Sigmoid colon (tissue), 7 donors: ENCODE measurements around the gene FEZ2. TPM values are rescaled to one million over a fixed set of nuclear protein-coding genes. Genes with fewer than 3 reads are reported as not detected.

Experiments used
- DNase-seq: peaks from one replicate; pipeline ENCODE4 v3.0.0-alpha.2; 2019
- H3K27ac ChIP-seq, 4 donors: fragments of 200-600 bp; sonication (generic); one replicate each; pipeline ENCODE4 v1.5.1; 2016 to 2019; ENCODE audit warnings: mild to moderate bottlenecking in 1 of 4
- H3K27me3 ChIP-seq, 3 donors: fragments of 200-600 bp; sonication (generic); one replicate each; pipeline ENCODE4 v1.5.1; 2019; ENCODE audit warnings: mild to moderate bottlenecking in 1 of 3
- H3K36me3 ChIP-seq, 4 donors: fragments of 200-600 bp; sonication (generic); one replicate each; pipeline ENCODE4 v1.5.1; 2016 to 2019
- H3K4me1 ChIP-seq, 4 donors: fragments of 200-600 bp; sonication (generic); one replicate each; pipeline ENCODE4 v1.5.1; 2017 to 2019
- H3K4me3 ChIP-seq, 4 donors: fragments of 200-600 bp; sonication (generic); one replicate each; pipeline ENCODE4 v1.5.1; 2017 to 2019; ENCODE audit warnings: mild to moderate bottlenecking in 2 of 4, moderate library complexity in 1 of 4
- H3K9me3 ChIP-seq, 4 donors: fragments of 200-600 bp in 3 of 4; sonication (generic) in 3 of 4; one replicate each; pipeline versions ENCODE4 v1.5.1 to v1.6.1; 2013 to 2019
- CTCF ChIP-seq, 4 experiments: fragments of 450-650 bp in 3 of 4; fragments of 200-600 bp in 1 of 4; IDR thresholded peaks; one replicate each; pipeline ENCODE4 v1.5.1; 2016 to 2019; ENCODE audit warnings: antibody characterized with exemption in 4 of 4, mild to moderate bottlenecking in 3 of 4, moderate library complexity in 2 of 4
- EP300 ChIP-seq, 4 donors: sonication (generic); formaldehyde crosslinking; IDR thresholded peaks; one replicate each; pipeline ENCODE4 v1.6.1; 2017; ENCODE audit warnings: antibody characterized with exemption in 4 of 4
- POLR2A ChIP-seq, 2 donors: fragments of 450-650 bp; IDR thresholded peaks; one replicate each; pipeline ENCODE4 v1.6.1; 2016; ENCODE audit warnings: antibody characterized with exemption in 2 of 2, mild to moderate bottlenecking in 2 of 2, moderate library complexity in 2 of 2
- POLR2AphosphoS5 ChIP-seq, 4 donors: sonication (generic); formaldehyde crosslinking; IDR thresholded peaks; one replicate each; pipeline ENCODE4 v1.6.1; 2017; ENCODE audit warnings: antibody characterized with exemption in 4 of 4
- WGBS, 2 donors: extraction: QIAGEN DNeasy Blood & Tissue Kit; methylation state at CpG; one replicate each; pipeline ENCODE4 v1.1.7; 2013; 5-methylcytosine and 5-hydroxymethylcytosine counted together
- intact Hi-C: fragments of 100-400 bp; cut with DNase I; formaldehyde crosslinking; loops from one replicate; pipeline ENCODE4 v1.15.1; 2023
- polyA plus RNA-seq, 3 donors: library from polyadenylated mRNA; stranded (reverse); fragments of 200-250 nt; gene quantifications; one replicate each; pipeline ENCODE4 v1.2.3, GENCODE V29; 2013
- total RNA-seq, 4 donors: library from RNA; depleted of rRNA; stranded (reverse); fragments of >200 nt; gene quantifications; one replicate each; pipeline ENCODE4 v1.1.0, GENCODE V29; 2016
- donor health status: healthy with polysubstance abuse.
- donor health status: Bipolar disorder and iron deficiency.
- donor health status: healthy.

Gene FEZ2
- total and polyA plus RNA-seq, 7 donors: 25.9 to 53.9 (median 41.8) TPM

GRCh38 chr2:36584148-36584794 is 13.7 kb downstream of the FEZ2 start:
- H3K27me3 ChIP-seq: no peaks in the 10 kb centered on the region
- no peaks in the 10 kb centered on the region for H3K9me3 ChIP-seq
- peaks cover 0 to 10% (median 0%) of the 10 kb centered on the region in 4 donors for H3K4me1 ChIP-seq
- H3K27ac ChIP-seq: no peak overlapping the region
- no peak for DNase-seq
- whole genome bisulfite sequencing, 2 donors: 94 to 96% methylated on average over 1 of the region's 1 CpG
- H3K36me3 ChIP-seq: peaks cover 0 to 55% (median 18%) of the 10 kb centered on the region in 4 donors
- no peak for TF ChIP-seq CTCF (IDR thresholded peaks at IDR 0.05)
- no peak for TF ChIP-seq POLR2A (IDR thresholded peaks at IDR 0.05)
- no peak for TF ChIP-seq POLR2AphosphoS5 (IDR thresholded peaks at IDR 0.05)
- TF ChIP-seq EP300 (IDR thresholded peaks at IDR 0.05): no peak
- intact Hi-C loops: no loop called here
- no peak overlapping the region for H3K4me3 ChIP-seq

GRCh38 chr2:36582951-36583350 is 15.0 kb downstream of the FEZ2 start:
- TF ChIP-seq EP300 (IDR thresholded peaks at IDR 0.05) (no peak), POLR2AphosphoS5 (IDR thresholded peaks at IDR 0.05) (no peak), CTCF (IDR thresholded peaks at IDR 0.05) (no peak), POLR2A (IDR thresholded peaks at IDR 0.05) (no peak)
- Histone ChIP-seq H3K36me3 (peaks cover 0 to 68% (median 22%) of the 10 kb centered on the region in 4 donors), H3K27me3 (no peaks in the 10 kb centered on the region), H3K4me3 (no peak overlapping the region), H3K27ac (no peak overlapping the region), H3K9me3 (no peaks in the 10 kb centered on the region), H3K4me1 (peaks cover 0 to 10% (median 0%) of the 10 kb centered on the region in 4 donors)
- WGBS, 2 donors: 82 to 92% methylated on average over 3 of the region's 3 CpGs
- intact Hi-C loops: no loop called here
- DNase-seq: no peak

- no peak for DNase-seq
- Histone ChIP-seq H3K36me3 (peaks cover 0 to 72% (median 23%) of the 10 kb centered on the region in 4 donors), H3K4me1 (peaks cover 0 to 8% (median 0%) of the 10 kb centered on the region in 4 donors), H3K4me3 (no peak overlapping the region), H3K27me3 (no peaks in the 10 kb centered on the region), H3K27ac (no peak overlapping the region), H3K9me3 (no peaks in the 10 kb centered on the region)
- no peak for TF ChIP-seq POLR2A (IDR thresholded peaks at IDR 0.05)
- TF ChIP-seq EP300 (IDR thresholded peaks at IDR 0.05): no peak
- TF ChIP-seq CTCF (IDR thresholded peaks at IDR 0.05): no peak
- no peak for TF ChIP-seq POLR2AphosphoS5 (IDR thresholded peaks at IDR 0.05)
- intact Hi-C loops: no loop called here
- WGBS, 2 donors: 93 to 94% methylated on average over 5 of the region's 5 CpGs
These were observed 15.4 kb downstream of the FEZ2 start for GRCh38 chr2:36582538-36582937.

- intact Hi-C loops: no loop called here
- no peak overlapping the region for H3K27ac ChIP-seq
- DNase-seq: no peak
- H3K27me3 ChIP-seq: no peaks in the 10 kb centered on the region
- H3K9me3 ChIP-seq: no peaks in the 10 kb centered on the region
- H3K36me3 ChIP-seq: peaks cover 0 to 80% (median 28%) of the 10 kb centered on the region in 4 donors
- H3K4me3 ChIP-seq: no peak overlapping the region
- TF ChIP-seq EP300 (IDR thresholded peaks at IDR 0.05) (no peak), POLR2A (IDR thresholded peaks at IDR 0.05) (no peak), POLR2AphosphoS5 (IDR thresholded peaks at IDR 0.05) (no peak), CTCF (IDR thresholded peaks at IDR 0.05) (no peak)
- peaks cover 0 to 4% (median 0%) of the 10 kb centered on the region in 4 donors for H3K4me1 ChIP-seq
These were observed 18.7 kb downstream of the FEZ2 start for GRCh38 chr2:36579297-36579664.
